ENCODE measurements around the gene CHD5.
A peak's percentile ranks its signal among the peaks of the same experiment; 100 is the strongest.

Gene CHD5

GRCh38 chr1:6151291-6151822 lies 28.8 kb downstream of the CHD5 start:
- no peak for DNase-seq

- DNase-seq: no peak
These were observed 29.8 kb downstream of the CHD5 start for GRCh38 chr1:6150006-6150938.

- no peak for DNase-seq
These were observed 30.5 kb downstream of the CHD5 start for GRCh38 chr1:6149597-6149996.

- DNase-seq: peak; percentile 81
These were observed 31.5 kb downstream of the CHD5 start for GRCh38 chr1:6148497-6149241.

GRCh38 chr1:6145864-6146410 lies 34.2 kb downstream of the CHD5 start:
- no peak for DNase-seq

- no peak for DNase-seq
These were observed 34.7 kb downstream of the CHD5 start for GRCh38 chr1:6145396-6145750.

GRCh38 chr1:6144647-6145395 lies 35.3 kb downstream of the CHD5 start:
- DNase-seq: no peak

GRCh38 chr1:6144175-6144574 lies 35.9 kb downstream of the CHD5 start:
- DNase-seq: no peak

GRCh38 chr1:6143395-6143794 lies 36.7 kb downstream of the CHD5 start:
- DNase-seq: no peak

- DNase-seq: no peak
These were observed 37.4 kb downstream of the CHD5 start for GRCh38 chr1:6142734-6143133.

- DNase-seq: no peak
These were observed 38.0 kb downstream of the CHD5 start for GRCh38 chr1:6142036-6142621.

- DNase-seq: no peak
These were observed 38.5 kb downstream of the CHD5 start for GRCh38 chr1:6141592-6141991.

- no peak for DNase-seq
These were observed 39.7 kb downstream of the CHD5 start for GRCh38 chr1:6140413-6140812.

GRCh38 chr1:6137758-6138157 lies 42.4 kb downstream of the CHD5 start:
- no peak for DNase-seq

- DNase-seq: no peak
These were observed 43.5 kb downstream of the CHD5 start for GRCh38 chr1:6136516-6137220.

GRCh38 chr1:6134741-6135510 lies 45.2 kb downstream of the CHD5 start:
- DNase-seq: no peak

- DNase-seq: no peak
These were observed 45.9 kb downstream of the CHD5 start for GRCh38 chr1:6134206-6134605.

- no peak for DNase-seq
These were observed 46.8 kb downstream of the CHD5 start for GRCh38 chr1:6133146-6133895.

- no peak for DNase-seq
These were observed 48.6 kb downstream of the CHD5 start for GRCh38 chr1:6131561-6131960.

GRCh38 chr1:6130596-6130995 lies 49.5 kb downstream of the CHD5 start:
- DNase-seq: no peak

Measured in NCI-H1092 (cell line).